Activated CD8-positive, alpha-beta T cell treated with anti-CD3 and anti-CD28 coated beads for 36 hours (primary cell): Measurements from ENCODE around the gene ATOH8. TPM values are rescaled to one million over a fixed set of nuclear protein-coding genes. Genes with fewer than 3 reads are reported as not detected.

ENCODE experiments used
- ATAC-seq: fragments of 200-7000 bp; cut with Tn5 transposase; one replicate; pipeline ENCODE4 v1.10.0; 2021; ENCODE audit warnings: mild to moderate bottlenecking, moderate library complexity
- CTCF ChIA-PET: fragments of 350-600 bp; sonication (Branson Sonifier 250); formaldehyde crosslinking; loops from one replicate; lab custom pipeline; 2021; ENCODE audit warnings: antibody characterized with exemption; lab: Charles Lee
- POLR2A ChIA-PET: fragments of 350-600 bp; sonication (Branson Sonifier 250); formaldehyde crosslinking; loops from one replicate; lab custom pipeline; 2021; ENCODE audit warnings: antibody characterized with exemption; lab: Charles Lee
- DNase-seq: peaks from one replicate; pipeline ENCODE4 v3.0.0-alpha.2; 2020
- H3K27ac Mint-ChIP-seq: one replicate; pipeline ENCODE4 v1.8.0; 2021; ENCODE audit warnings: mild to moderate bottlenecking, mixed read lengths
- H3K27me3 Mint-ChIP-seq: one replicate; pipeline ENCODE4 v1.8.0; 2021; ENCODE audit warnings: mixed read lengths
- H3K36me3 Mint-ChIP-seq: one replicate; pipeline ENCODE4 v1.8.0; 2021; ENCODE audit warnings: low read depth, mixed read lengths
- H3K4me1 Mint-ChIP-seq: one replicate; pipeline ENCODE4 v1.8.0; 2021; ENCODE audit warnings: low read depth, mixed read lengths
- H3K4me3 Mint-ChIP-seq: one replicate; pipeline ENCODE4 v1.8.0; 2021; ENCODE audit warnings: mild to moderate bottlenecking, moderate library complexity, mixed read lengths
- H3K9me3 Mint-ChIP-seq: one replicate; pipeline ENCODE4 v1.8.0; 2021; ENCODE audit warnings: mixed read lengths
- intact Hi-C: fragments of 100-400 bp; cut with micrococcal nuclease; formaldehyde crosslinking; loops from one replicate; pipeline ENCODE4 v1.10.0; 2022
- total RNA-seq, 2 experiments: library from RNA; stranded (reverse); gene quantifications; one replicate each; pipeline ENCODE4 v1.2.3, GENCODE V29; 2021
- TF ChIP-seq, protein P1 (sequence below): fragments of 200-600 bp; IDR thresholded peaks from one replicate; pipeline ENCODE4 v1.8.0; 2022; ENCODE audit warnings: antibody characterized with exemption, mild to moderate bottlenecking

The ATOH8 gene
- total RNA-seq, 2 experiments from 2014 or later, result not detected

DNA sequence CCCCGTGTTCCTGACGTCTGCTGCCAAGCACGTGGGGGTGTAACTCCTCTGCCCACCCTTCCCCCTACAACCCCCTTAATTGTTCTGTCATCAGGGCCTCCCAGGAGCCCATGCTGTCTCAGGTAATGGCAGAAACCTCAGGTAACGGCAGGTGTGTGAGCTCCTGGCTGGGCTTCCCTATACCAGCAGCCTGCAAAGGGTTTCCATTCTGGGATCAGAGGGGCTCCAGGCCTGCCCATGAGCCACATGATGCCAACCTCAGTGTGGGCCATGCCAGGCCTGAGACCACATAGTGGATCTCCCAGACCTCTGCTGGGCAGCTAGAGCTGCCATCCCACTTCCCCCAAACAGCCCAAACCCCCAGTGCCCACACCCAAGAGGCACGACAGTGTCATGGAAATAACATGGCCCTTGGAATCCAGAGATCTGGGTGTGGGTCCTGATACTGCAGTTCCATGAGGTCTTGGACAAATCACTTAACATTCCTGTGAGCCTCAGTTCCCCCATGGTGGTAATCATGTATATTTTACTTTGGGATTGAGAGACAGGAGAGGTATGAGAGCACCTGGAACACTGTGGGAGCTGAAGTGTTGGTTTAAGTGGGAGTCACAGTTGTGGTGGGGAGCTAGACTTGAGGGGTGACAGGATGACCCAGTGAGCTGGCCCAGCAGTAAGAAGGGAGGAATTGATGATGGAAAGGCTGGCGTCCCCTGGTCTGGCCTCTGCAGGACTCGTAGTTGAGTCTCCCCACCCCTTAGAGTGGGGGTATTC lies 59.6 kb downstream of the ATOH8 start:
- Mint-ChIP-seq H3K36me3 (no peaks in the 10 kb centered on the region), H3K4me1 (no peaks in the 10 kb centered on the region)

DNA sequence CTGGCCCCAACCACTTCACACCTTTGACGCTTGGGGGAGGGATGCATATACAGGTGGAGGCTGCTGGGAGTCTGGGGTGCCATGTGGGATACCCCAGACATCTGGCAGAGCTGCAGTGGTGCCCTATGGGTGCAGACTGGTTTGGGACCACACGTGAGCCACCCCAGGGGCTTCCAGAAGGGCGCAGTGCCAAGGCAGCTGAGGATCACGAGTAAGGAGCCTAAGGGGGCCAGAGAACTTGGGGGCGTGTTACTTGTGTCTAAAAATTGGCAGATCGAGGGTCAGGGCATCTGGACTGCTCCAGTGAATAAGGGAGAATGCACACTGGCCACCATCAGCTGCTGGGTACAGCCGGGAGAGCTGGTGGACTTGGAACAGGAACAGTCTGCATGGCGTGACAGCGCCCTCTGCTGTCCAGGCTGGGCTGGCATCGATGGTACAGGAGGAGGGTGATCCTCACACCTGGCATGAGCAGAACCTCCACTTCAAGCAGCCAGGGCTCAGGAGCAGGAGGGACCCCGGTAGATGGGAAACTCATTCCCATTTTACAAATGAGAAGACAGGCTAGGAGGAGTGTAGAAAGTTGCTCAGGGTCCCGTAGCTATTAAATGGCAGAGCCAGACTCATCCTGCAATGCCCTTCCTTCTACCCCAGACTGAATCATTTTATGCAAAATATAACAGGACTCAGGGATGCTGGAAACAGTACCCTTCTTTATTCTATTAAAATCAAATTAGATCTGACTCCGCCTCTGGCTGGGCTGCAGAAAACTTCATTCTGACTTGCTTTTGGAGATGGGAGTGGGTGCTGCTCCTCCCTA lies 60.4 kb downstream of the ATOH8 start:
- intact Hi-C loops, result loop anchor here (1.0 to 5.0 kb wide), 2 partner anchors 64 to 87 kb away; no protein-coding TSS in a partner anchor
- H3K27me3 Mint-ChIP-seq, result peaks cover 9% of the 10 kb centered on the region
- H3K36me3 Mint-ChIP-seq, result no peaks in the 10 kb centered on the region
- peak; percentile 91 for DNase-seq
- TF ChIP-seq, protein P1, sequence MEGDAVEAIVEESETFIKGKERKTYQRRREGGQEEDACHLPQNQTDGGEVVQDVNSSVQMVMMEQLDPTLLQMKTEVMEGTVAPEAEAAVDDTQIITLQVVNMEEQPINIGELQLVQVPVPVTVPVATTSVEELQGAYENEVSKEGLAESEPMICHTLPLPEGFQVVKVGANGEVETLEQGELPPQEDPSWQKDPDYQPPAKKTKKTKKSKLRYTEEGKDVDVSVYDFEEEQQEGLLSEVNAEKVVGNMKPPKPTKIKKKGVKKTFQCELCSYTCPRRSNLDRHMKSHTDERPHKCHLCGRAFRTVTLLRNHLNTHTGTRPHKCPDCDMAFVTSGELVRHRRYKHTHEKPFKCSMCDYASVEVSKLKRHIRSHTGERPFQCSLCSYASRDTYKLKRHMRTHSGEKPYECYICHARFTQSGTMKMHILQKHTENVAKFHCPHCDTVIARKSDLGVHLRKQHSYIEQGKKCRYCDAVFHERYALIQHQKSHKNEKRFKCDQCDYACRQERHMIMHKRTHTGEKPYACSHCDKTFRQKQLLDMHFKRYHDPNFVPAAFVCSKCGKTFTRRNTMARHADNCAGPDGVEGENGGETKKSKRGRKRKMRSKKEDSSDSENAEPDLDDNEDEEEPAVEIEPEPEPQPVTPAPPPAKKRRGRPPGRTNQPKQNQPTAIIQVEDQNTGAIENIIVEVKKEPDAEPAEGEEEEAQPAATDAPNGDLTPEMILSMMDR, result peak; percentile 89
- H3K4me3 Mint-ChIP-seq, result no peak overlapping the region
- H3K4me1 Mint-ChIP-seq, result no peaks in the 10 kb centered on the region
- no peaks in the 10 kb centered on the region for H3K9me3 Mint-ChIP-seq
- ChIA-PET CTCF (interaction anchor here (0.6 to 9.2 kb wide), 52 partner anchors 9 to 295 kb away, joined by 3 to 117 read pairs (median 4); partner anchors contain the start of gene ATOH8), POLR2A (interaction anchor here (1.2 kb wide), 1 partner anchor 90 kb away, joined by 4 read pairs; no protein-coding TSS in a partner anchor)
- H3K27ac Mint-ChIP-seq, result no peak overlapping the region
- peak; percentile 98 for ATAC-seq

More for the DNA sequence above, 59.6 kb downstream of the ATOH8 start:
- Mint-ChIP-seq H3K9me3 (no peaks in the 10 kb centered on the region), H3K27ac (no peak overlapping the region), H3K27me3 (peaks cover 7% of the 10 kb centered on the region), H3K4me3 (no peak overlapping the region)
- intact Hi-C loops, result loop anchor here (5.0 kb wide), 1 partner anchor 86 kb away; no protein-coding TSS in a partner anchor
- TF ChIP-seq, protein P1, result no peak
- ChIA-PET CTCF (interaction anchor here (0.6 to 9.2 kb wide), 49 partner anchors 9 to 296 kb away, joined by 3 to 117 read pairs (median 5); partner anchors contain the start of gene ATOH8), POLR2A (interaction anchor here (1.2 kb wide), 1 partner anchor 89 kb away, joined by 4 read pairs; no protein-coding TSS in a partner anchor)
- DNase-seq, result no peak
- no peak for ATAC-seq

DNA sequence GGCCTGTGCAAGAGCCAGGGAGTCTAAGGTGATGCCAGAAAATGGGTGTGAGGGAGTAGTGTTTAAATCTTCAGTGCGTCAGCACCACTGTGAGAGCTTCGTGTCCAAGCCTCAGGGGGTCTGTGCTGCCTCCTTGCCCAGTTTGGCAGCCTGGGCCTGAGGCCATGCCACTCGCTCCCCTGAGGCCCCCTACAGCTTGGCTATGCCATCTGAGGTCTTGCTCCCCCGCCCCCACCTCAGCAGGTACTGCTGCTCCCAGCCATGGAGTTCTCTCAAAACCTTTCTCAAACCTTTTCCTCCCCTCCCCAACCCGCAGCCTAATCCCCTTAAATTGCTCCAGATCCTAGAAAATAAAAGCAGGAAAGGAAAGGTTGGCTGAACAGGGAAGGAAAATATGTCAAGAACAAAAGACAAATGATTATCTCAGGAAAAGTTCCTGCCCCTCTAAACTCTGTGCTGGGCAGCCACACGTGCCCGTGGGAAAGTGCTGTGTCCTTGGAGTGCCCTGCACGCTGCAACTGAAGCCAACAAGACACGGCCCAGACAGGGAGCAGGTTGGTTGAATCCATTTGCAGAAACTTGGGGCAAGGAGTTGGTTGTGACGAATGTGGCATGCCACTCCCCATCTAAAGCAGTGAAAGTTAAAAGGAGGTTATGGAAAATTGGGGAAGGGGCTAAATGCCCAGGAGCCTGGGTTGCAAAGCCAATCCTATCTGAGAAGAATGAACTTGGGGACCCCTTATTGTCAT lies 61.2 kb downstream of the ATOH8 start:
- Mint-ChIP-seq H3K27me3 (peaks cover 9% of the 10 kb centered on the region), H3K36me3 (no peaks in the 10 kb centered on the region), H3K4me1 (no peaks in the 10 kb centered on the region), H3K4me3 (no peak overlapping the region), H3K9me3 (no peaks in the 10 kb centered on the region), H3K27ac (no peak overlapping the region)
- ATAC-seq (no peak), DNase-seq (no peak)
- ChIA-PET CTCF (interaction anchor here (0.7 to 9.2 kb wide), 30 partner anchors 10 to 266 kb away, joined by 3 to 117 read pairs (median 6); partner anchors contain the start of gene ATOH8), POLR2A (interaction anchor here (1.0 kb wide), 1 partner anchor 65 kb away, joined by 3 read pairs; no protein-coding TSS in a partner anchor)
- TF ChIP-seq, protein P1, result no peak
- intact Hi-C loops, result loop anchor here (1.0 to 5.0 kb wide), 2 partner anchors 65 to 88 kb away; no protein-coding TSS in a partner anchor

DNA sequence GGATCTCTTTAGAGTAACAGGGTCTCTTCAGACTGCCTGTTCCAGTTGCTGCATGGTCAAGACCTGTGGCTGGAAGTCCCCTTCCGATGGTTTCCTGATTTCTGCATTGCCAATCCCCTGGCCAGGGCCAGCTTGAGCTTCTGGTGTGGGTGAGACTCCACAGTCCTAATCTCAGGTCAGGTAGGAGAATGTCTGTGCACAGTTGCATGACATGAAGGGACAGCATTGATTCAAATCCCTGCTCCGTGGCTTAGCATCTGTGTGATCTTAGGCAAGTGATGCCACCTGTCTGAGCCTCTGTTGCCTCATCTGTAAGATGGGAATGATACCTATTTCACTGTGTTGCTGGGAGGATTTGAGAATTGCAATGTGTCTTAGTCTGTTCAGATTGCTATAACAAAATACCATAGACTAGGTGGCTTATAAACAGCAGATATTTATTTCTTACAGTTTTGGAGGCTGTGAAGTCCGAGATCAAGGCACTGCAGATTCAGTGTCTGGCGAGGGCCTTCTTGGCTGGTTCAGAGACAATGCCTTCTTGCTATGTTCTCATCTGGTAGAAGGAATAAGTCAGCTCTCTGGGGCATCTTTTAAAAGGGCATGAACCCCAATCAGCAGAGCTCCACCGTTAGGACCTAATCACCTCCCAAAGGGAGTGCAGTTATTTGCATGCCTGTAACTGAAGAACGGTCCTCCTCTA lies 66.2 kb downstream of the ATOH8 start:
- no peaks in the 10 kb centered on the region for H3K4me1 Mint-ChIP-seq
- H3K27ac Mint-ChIP-seq, result no peak overlapping the region
- H3K9me3 Mint-ChIP-seq, result no peaks in the 10 kb centered on the region
- intact Hi-C loops, result no loop called here
- no peak overlapping the region for H3K4me3 Mint-ChIP-seq
- no peak for DNase-seq
- H3K27me3 Mint-ChIP-seq, result peaks cover 3% of the 10 kb centered on the region
- TF ChIP-seq, protein P1, result no peak
- no peak for ATAC-seq
- no peaks in the 10 kb centered on the region for H3K36me3 Mint-ChIP-seq
- ChIA-PET POLR2A (no interaction called here), CTCF (interaction anchor here (1.1 to 1.8 kb wide), 4 partner anchors 69 to 260 kb away, joined by 3 to 5 read pairs (median 4); no protein-coding TSS in a partner anchor)
